Measurements from ENCODE around the gene HAPSTR1.

DNA sequence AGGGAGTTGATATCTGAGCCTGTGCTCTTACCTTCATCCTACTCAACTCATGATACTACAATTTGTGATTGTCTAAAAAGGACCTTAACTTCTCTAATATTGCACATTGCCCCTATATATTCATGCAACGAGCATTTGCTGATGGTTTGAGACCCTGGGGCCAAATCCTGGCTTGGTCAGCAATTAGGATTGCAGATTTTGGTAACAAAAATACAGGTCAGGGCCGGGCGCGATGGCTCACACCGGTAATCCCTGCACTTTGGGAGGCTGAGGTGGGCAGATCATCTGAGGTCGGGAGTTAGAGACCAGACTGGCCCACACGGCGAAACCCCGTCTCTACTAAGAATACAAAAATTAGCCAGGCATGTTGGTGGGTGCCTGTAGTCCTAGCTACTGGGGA is 35.4 kb upstream of the HAPSTR1 start:
- TF ChIP-seq CTCF (conservative IDR thresholded peaks at IDR 0.05) (no peak), ZFX (IDR thresholded peaks at IDR 0.05) (no peak)

All from C4-2B (cell line).